H1 (cell line): ENCODE measurements around the gene CHAC2. TPM values are rescaled to one million over a fixed set of nuclear protein-coding genes. Genes with fewer than 3 reads are reported as not detected.

Experiments
- CTCF ChIA-PET: fragments of 300-600 bp; sonication (Branson Sonifier 250); formaldehyde crosslinking; loops from one replicate; lab custom pipeline; 2021; ENCODE audit not compliant: partially characterized antibody; lab: Charles Lee
- POLR2A ChIA-PET: fragments of 300-600 bp; sonication (Branson Sonifier 250); formaldehyde crosslinking; loops from one replicate; lab custom pipeline; 2021; ENCODE audit warnings: inconsistent platforms; ENCODE audit not compliant: partially characterized antibody; lab: Charles Lee
- DNase-seq, 2 experiments: peaks; one replicate each; pipeline versions ENCODE4 v3.0.0 to v3.0.0-alpha.2; 2010 to 2022; ENCODE audit warnings: low spot score in 2 of 2, low read depth in 1 of 2, mixed read lengths in 1 of 2
- FAIRE-seq: peaks from 2 replicates; lab custom pipeline; 2011; peaks lifted over from hg19 to GRCh38; lab: Jason Lieb, UNC
- H2AFZ ChIP-seq: 2 replicates; pipeline ENCODE4 v1.8.1; 2012; ENCODE audit warnings: low read length, inconsistent platforms
- H2AK5ac ChIP-seq: 2 replicates; pipeline ENCODE4 v1.6.1; 2013; ENCODE audit warnings: low read depth, low read length
- H2BK120ac ChIP-seq: replicated peaks from 2 replicates; pipeline ENCODE3; 2013; ENCODE audit warnings: low read depth, low read length, inconsistent platforms
- H2BK12ac ChIP-seq: 2 replicates; pipeline ENCODE4 v1.6.1; 2013; ENCODE audit warnings: low read depth, low read length
- H2BK15ac ChIP-seq: 2 replicates; pipeline ENCODE4 v1.6.1; 2013; ENCODE audit warnings: low read length
- H2BK20ac ChIP-seq: 2 replicates; pipeline ENCODE4 v1.6.1; 2013; ENCODE audit warnings: low read length
- H2BK5ac ChIP-seq: 2 replicates; pipeline ENCODE4 v1.6.1; 2013; ENCODE audit warnings: low read depth, low read length
- H3K14ac ChIP-seq: 2 replicates; pipeline ENCODE4 v1.6.1; 2013; ENCODE audit warnings: inconsistent platforms; ENCODE audit not compliant: insufficient read length
- H3K18ac ChIP-seq: 2 replicates; pipeline ENCODE4 v1.6.1; 2013; ENCODE audit warnings: low read length; ENCODE audit errors: extremely low read depth
- H3K23ac ChIP-seq: 2 replicates; pipeline ENCODE4 v1.6.1; 2013; ENCODE audit warnings: inconsistent platforms; ENCODE audit not compliant: insufficient read length
- H3K23me2 ChIP-seq: 2 replicates; pipeline ENCODE4 v1.6.1; 2013; ENCODE audit warnings: low read depth, low read length
- H3K27ac ChIP-seq: 2 replicates; pipeline ENCODE4 v1.6.1; 2011; ENCODE audit warnings: low read depth, low read length, inconsistent platforms
- H3K27me3 ChIP-seq, 4 experiments: replicated peaks in 1 of 4; 1 replicate in 1 of 4; 2 replicates in 3 of 4; pipeline versions ENCODE4 v1.6.1 to v1.8.1; 2011 to 2013; ENCODE audit warnings: low read length in 3 of 4, mild to moderate bottlenecking in 3 of 4, inconsistent platforms in 2 of 4, mixed read lengths in 2 of 4, moderate library complexity in 1 of 4; ENCODE audit not compliant: control insufficient read depth in 3 of 4, insufficient read depth in 3 of 4; ENCODE audit errors: extremely low read depth in 1 of 4
- H3K36me3 ChIP-seq, 4 experiments: 2 replicates each; pipeline versions ENCODE4 v1.6.1 to v1.8.1; 2011 to 2013; ENCODE audit warnings: mild to moderate bottlenecking in 4 of 4, low read length in 3 of 4, moderate library complexity in 2 of 4, control low read depth in 1 of 4, inconsistent platforms in 1 of 4; ENCODE audit not compliant: insufficient read depth in 4 of 4, control insufficient read depth in 2 of 4
- H3K4ac ChIP-seq: replicated peaks from 2 replicates; pipeline ENCODE3; 2013; ENCODE audit warnings: low read length, low read depth, mixed read lengths, inconsistent platforms; ENCODE audit not compliant: insufficient read length
- H3K4me1 ChIP-seq, 4 experiments: replicated peaks in 1 of 4; 1 replicate in 1 of 4; 2 replicates in 3 of 4; pipeline versions ENCODE4 v1.6.1 to v1.8.1; 2011 to 2013; ENCODE audit warnings: low read length in 3 of 4, inconsistent platforms in 2 of 4, mixed read lengths in 1 of 4; ENCODE audit not compliant: insufficient read depth in 4 of 4, control insufficient read depth in 3 of 4
- H3K4me2 ChIP-seq, 2 experiments: 2 replicates each; pipeline versions ENCODE4 v1.6.1 to v1.8.1; 2011 to 2013; ENCODE audit warnings: low read depth in 2 of 2, low read length in 2 of 2, control low read depth in 1 of 2, inconsistent platforms in 1 of 2, mild to moderate bottlenecking in 1 of 2; ENCODE audit not compliant: insufficient read depth in 1 of 2
- H3K4me3 ChIP-seq, 4 experiments: fragments of 200-600, 300-600 bp in 1 of 4; sonication (generic), shearing (Covaris generic), sonication (Bioruptor Twin) in 1 of 4; 2 replicates each; pipeline versions ENCODE4 v1.5.1 to v1.8.1; 2011 to 2016; ENCODE audit warnings: low read length in 4 of 4, low read depth in 3 of 4, control low read depth in 2 of 4, inconsistent platforms in 2 of 4, mild to moderate bottlenecking in 2 of 4, mixed read lengths in 1 of 4, moderate library complexity in 1 of 4; ENCODE audit not compliant: insufficient read depth in 2 of 4; ENCODE audit errors: extremely low read depth in 1 of 4
- H3K56ac ChIP-seq: replicated peaks from 2 replicates; pipeline ENCODE3; 2013; ENCODE audit warnings: low read depth, mild to moderate bottlenecking, mixed read lengths, low read length, inconsistent platforms; ENCODE audit not compliant: insufficient read length
- H3K79me1 ChIP-seq: 2 replicates; pipeline ENCODE4 v1.6.1; 2013; ENCODE audit warnings: low read depth, low read length, control low read depth
- H3K79me2 ChIP-seq, 2 experiments: 2 replicates each; pipeline versions ENCODE4 v1.6.1 to v1.8.1; 2012 to 2013; ENCODE audit warnings: low read length in 2 of 2, mild to moderate bottlenecking in 2 of 2, inconsistent platforms in 1 of 2; ENCODE audit not compliant: insufficient read depth in 2 of 2, control insufficient read depth in 1 of 2
- H3K9ac ChIP-seq, 4 experiments: replicated peaks in 1 of 4; 1 replicate in 1 of 4; 2 replicates in 3 of 4; pipeline versions ENCODE4 v1.6.1 to v1.8.1; 2011 to 2013; ENCODE audit warnings: low read depth in 3 of 4, low read length in 3 of 4, control low read depth in 2 of 4, mild to moderate bottlenecking in 2 of 4, moderate library complexity in 2 of 4, inconsistent platforms in 1 of 4; ENCODE audit errors: extremely low read depth in 1 of 4
- H3K9me3 ChIP-seq, 2 experiments: 2 replicates each; pipeline versions ENCODE4 v1.6.1 to v1.8.1; 2012 to 2013; ENCODE audit warnings: mild to moderate bottlenecking in 2 of 2, moderate library complexity in 2 of 2, control low read depth in 1 of 2, inconsistent platforms in 1 of 2, low read depth in 1 of 2, low read length in 1 of 2, mixed read lengths in 1 of 2; ENCODE audit not compliant: insufficient read depth in 2 of 2
- H4K20me1 ChIP-seq, 2 experiments: replicated peaks in 1 of 2; 2 replicates each; pipeline versions ENCODE3 to v1.8.1; 2011 to 2013; ENCODE audit warnings: inconsistent platforms in 2 of 2, low read length in 2 of 2, mild to moderate bottlenecking in 1 of 2; ENCODE audit not compliant: insufficient read depth in 2 of 2, control insufficient read depth in 1 of 2
- H4K5ac ChIP-seq: 2 replicates; pipeline ENCODE4 v1.6.1; 2013; ENCODE audit warnings: low read length, low read depth, mixed read lengths, inconsistent platforms; ENCODE audit not compliant: insufficient read length
- H4K8ac ChIP-seq: 2 replicates; pipeline ENCODE4 v1.8.0; 2013; ENCODE audit warnings: mild to moderate bottlenecking, moderate library complexity, low read length, inconsistent platforms; ENCODE audit not compliant: insufficient read depth; ENCODE audit errors: extremely low read depth
- H4K91ac ChIP-seq: replicated peaks from 2 replicates; pipeline ENCODE3; 2013; ENCODE audit warnings: low read length, mixed read lengths, inconsistent platforms; ENCODE audit not compliant: insufficient read length
- CHD2 ChIP-seq: IDR thresholded peaks from 2 replicates; pipeline ENCODE4 v1.6.1; 2012; ENCODE audit warnings: low read length, improper control_type of control experiment
- RAD21 ChIP-seq, 2 experiments: IDR thresholded peaks in 1 of 2; conservative IDR thresholded peaks in 1 of 2; 2 replicates each; pipeline ENCODE4 v1.6.1; 2011; ENCODE audit warnings: low read depth in 2 of 2, low read length in 2 of 2, improper control_type of control experiment in 1 of 2, inconsistent platforms in 1 of 2, mild to moderate bottlenecking in 1 of 2, moderate library complexity in 1 of 2
- polyA plus RNA-seq, 7 experiments: library from polyadenylated mRNA; depleted of rRNA in 3 of 7; stranded (reverse) in 5 of 7; unstranded in 2 of 7; fragments of >200 nt in 5 of 7; fragments of 200-250 nt in 2 of 7; gene quantifications; 1 replicate in 5 of 7; 2 replicates in 1 of 7; 4 replicates in 1 of 7; pipeline versions ENCODE4 v1.2.1 to v1.2.3, GENCODE V29; 2011 to 2013; ENCODE audit warnings: missing spikeins in 2 of 7, mixed read lengths in 2 of 7
- total RNA-seq: library from RNA; stranded (reverse); fragmentation: NEBNext Ultra II Directional; extraction: Animal tissue kit (Norgen Biotek cat#: 25700); gene quantifications from 2 replicates; pipeline ENCODE4 v1.2.1, GENCODE V29; 2021
- TF ChIP-seq, protein P1 (sequence below), 3 experiments: IDR thresholded peaks; 1 replicate in 2 of 3; 2 replicates in 1 of 3; pipeline versions ENCODE4 v1.5.1 to v1.6.1; 2011; ENCODE audit warnings: low read length in 3 of 3, mild to moderate bottlenecking in 3 of 3, inconsistent platforms in 2 of 3, low read depth in 1 of 3, moderate library complexity in 1 of 3; ENCODE audit not compliant: insufficient read depth in 1 of 3; ENCODE audit errors: control extremely low read depth in 1 of 3

Gene CHAC2
- total and polyA plus RNA-seq, 2 of the 8 experiments (the other 6 are each of a cell fraction or from before 2014, with no cell fraction given) = 5.4 to 11.2 TPM

DNA sequence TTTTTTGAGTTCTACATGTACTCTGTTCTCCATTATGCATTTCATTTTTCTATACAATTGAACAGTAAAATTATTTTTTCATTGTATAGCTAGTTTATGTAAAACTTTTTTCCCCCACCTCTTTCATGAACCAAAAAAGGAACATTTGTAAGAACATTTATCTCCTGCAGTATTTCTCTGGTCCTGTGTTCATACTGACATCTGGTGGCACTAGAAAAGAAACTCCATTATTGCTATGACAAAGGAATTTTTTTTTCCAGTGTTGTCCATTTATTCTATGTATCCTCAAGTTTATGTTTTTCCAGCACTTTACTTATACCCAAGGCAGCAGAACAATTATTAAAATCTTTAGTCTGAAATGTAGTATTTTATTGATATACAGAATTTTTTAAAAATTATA lies 27.4 kb upstream of the CHAC2 start:
- no peak overlapping the region for H3K4me2 ChIP-seq
- ChIA-PET POLR2A (no interaction called here), CTCF (interaction anchor here (0.6 to 1.8 kb wide), 7 partner anchors 10 to 304 kb away, joined by 3 to 6 read pairs (median 3); no protein-coding TSS in a partner anchor)
- FAIRE-seq (no peak), DNase-seq (no peak)
- H3K36me3 ChIP-seq = no peaks in the 10 kb centered on the region
- H2AK5ac ChIP-seq = no peak overlapping the region
- H2BK20ac ChIP-seq = no peak overlapping the region
- H3K18ac ChIP-seq = no peak overlapping the region
- H4K8ac ChIP-seq = no peak overlapping the region
- no peaks in the 10 kb centered on the region for H3K9me3 ChIP-seq
- no peak overlapping the region for H2BK15ac ChIP-seq
- H2AFZ ChIP-seq = no peak overlapping the region
- H3K79me1 ChIP-seq = no peaks in the 10 kb centered on the region
- no peak overlapping the region for H3K9ac ChIP-seq
- no peak overlapping the region for H2BK120ac ChIP-seq
- no peak overlapping the region for H3K14ac ChIP-seq
- TF ChIP-seq RAD21 (IDR thresholded peaks at IDR 0.05 in 1 of 2, conservative IDR thresholded peaks at IDR 0.05 in 1 of 2; ENCODE audit: low read depth in 2 of 2, low read length in 2 of 2) (peak; percentile 54 to 66), CHD2 (no peak)
- TF ChIP-seq, protein P1, sequence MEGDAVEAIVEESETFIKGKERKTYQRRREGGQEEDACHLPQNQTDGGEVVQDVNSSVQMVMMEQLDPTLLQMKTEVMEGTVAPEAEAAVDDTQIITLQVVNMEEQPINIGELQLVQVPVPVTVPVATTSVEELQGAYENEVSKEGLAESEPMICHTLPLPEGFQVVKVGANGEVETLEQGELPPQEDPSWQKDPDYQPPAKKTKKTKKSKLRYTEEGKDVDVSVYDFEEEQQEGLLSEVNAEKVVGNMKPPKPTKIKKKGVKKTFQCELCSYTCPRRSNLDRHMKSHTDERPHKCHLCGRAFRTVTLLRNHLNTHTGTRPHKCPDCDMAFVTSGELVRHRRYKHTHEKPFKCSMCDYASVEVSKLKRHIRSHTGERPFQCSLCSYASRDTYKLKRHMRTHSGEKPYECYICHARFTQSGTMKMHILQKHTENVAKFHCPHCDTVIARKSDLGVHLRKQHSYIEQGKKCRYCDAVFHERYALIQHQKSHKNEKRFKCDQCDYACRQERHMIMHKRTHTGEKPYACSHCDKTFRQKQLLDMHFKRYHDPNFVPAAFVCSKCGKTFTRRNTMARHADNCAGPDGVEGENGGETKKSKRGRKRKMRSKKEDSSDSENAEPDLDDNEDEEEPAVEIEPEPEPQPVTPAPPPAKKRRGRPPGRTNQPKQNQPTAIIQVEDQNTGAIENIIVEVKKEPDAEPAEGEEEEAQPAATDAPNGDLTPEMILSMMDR (IDR thresholded peaks at IDR 0.05; ENCODE audit: control extremely low read depth in 1 of 3, insufficient read depth in 1 of 3, low read depth in 1 of 3, low read length in 3 of 3) = peak in 2 of 3 experiments; percentile 14 to 15; a peak in 2 of 4 replicates
- no peak overlapping the region for H3K4me3 ChIP-seq
- H3K4ac ChIP-seq = no peak overlapping the region
- no peak overlapping the region for H4K5ac ChIP-seq
- H4K91ac ChIP-seq = no peak overlapping the region
- H4K20me1 ChIP-seq = no peaks in the 10 kb centered on the region
- no peaks in the 10 kb centered on the region for H3K4me1 ChIP-seq
- H3K27ac ChIP-seq = no peak overlapping the region
- no peak overlapping the region for H2BK5ac ChIP-seq
- no peak overlapping the region for H3K23ac ChIP-seq
- no peaks in the 10 kb centered on the region for H3K79me2 ChIP-seq
- H3K27me3 ChIP-seq = no peaks in the 10 kb centered on the region
- no peak overlapping the region for H3K56ac ChIP-seq
- H2BK12ac ChIP-seq = no peak overlapping the region
- no peaks in the 10 kb centered on the region for H3K23me2 ChIP-seq
